Fibroblast of the aortic adventitia (primary cell): ENCODE data around the gene ADK. TPM values are rescaled to one million over a fixed set of nuclear protein-coding genes. Genes with fewer than 3 reads are reported as not detected.

Experiments
- DNase-seq: peaks from one replicate; pipeline ENCODE4 v3.0.0-alpha.2; 2010; ENCODE audit warnings: low read depth
- H3K4me3 ChIP-seq: 2 replicates; pipeline ENCODE4 v1.5.1; 2011; ENCODE audit warnings: low read depth, mild to moderate bottlenecking, control low read depth, low read length, moderate library complexity
- total RNA-seq: library from RNA; depleted of rRNA; stranded (reverse); fragments of >200 nt; gene quantifications from 2 replicates; pipeline ENCODE4 v1.2.3, GENCODE V29; 2012; ENCODE audit warnings: low replicate concordance
- TF ChIP-seq, protein P1 (sequence below): IDR thresholded peaks from 2 replicates; pipeline ENCODE4 v1.5.1; 2011; ENCODE audit warnings: mild to moderate bottlenecking, low read length, control low read depth, inconsistent platforms; ENCODE audit not compliant: insufficient read depth

Gene ADK
- total RNA-seq, 1 donor, result 96.8 TPM

DNA sequence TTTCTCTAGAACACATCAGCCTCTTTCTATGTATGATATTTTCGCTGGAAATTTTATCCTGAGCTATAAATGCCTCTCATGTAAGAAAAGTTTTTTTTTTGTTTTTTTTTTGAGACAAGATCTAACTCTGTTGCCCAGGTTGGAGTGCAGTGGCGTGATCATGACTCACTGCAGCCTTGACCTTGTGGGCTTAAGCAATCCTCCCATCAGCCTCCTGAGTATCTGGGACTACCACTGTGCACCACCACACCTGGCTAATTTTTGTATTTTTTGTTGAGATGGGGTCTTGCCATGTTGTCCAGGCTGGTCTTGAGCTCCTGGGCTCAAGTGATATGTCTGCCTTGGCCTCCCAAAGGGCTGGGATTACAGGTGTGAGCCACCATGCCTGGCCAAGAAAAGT, 80.4 kb downstream of the ADK start:
- peak; percentile 37 for DNase-seq
- TF ChIP-seq, protein P1, sequence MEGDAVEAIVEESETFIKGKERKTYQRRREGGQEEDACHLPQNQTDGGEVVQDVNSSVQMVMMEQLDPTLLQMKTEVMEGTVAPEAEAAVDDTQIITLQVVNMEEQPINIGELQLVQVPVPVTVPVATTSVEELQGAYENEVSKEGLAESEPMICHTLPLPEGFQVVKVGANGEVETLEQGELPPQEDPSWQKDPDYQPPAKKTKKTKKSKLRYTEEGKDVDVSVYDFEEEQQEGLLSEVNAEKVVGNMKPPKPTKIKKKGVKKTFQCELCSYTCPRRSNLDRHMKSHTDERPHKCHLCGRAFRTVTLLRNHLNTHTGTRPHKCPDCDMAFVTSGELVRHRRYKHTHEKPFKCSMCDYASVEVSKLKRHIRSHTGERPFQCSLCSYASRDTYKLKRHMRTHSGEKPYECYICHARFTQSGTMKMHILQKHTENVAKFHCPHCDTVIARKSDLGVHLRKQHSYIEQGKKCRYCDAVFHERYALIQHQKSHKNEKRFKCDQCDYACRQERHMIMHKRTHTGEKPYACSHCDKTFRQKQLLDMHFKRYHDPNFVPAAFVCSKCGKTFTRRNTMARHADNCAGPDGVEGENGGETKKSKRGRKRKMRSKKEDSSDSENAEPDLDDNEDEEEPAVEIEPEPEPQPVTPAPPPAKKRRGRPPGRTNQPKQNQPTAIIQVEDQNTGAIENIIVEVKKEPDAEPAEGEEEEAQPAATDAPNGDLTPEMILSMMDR, result no peak
- H3K4me3 ChIP-seq, result no peak overlapping the region

DNA sequence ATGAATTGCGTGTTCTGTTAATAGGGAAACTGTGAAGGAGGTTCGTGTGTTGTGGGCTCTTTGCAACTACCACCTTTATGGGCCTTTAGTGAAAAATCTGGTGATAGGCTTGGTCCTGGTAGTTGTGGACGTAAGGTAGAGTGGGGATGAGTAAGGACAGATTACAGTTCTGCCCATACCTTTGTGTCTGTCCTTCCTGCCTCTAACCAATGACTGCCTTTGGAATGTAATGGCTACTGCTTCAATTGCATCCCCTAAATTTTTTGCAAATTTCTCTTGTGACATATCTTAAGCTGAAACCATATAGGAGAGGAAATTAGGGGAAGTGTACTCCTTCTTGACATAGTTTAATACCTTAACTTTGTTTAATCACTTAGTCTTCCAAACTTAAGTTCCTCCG, 82.3 kb downstream of the ADK start:
- TF ChIP-seq, protein P1, result no peak
- H3K4me3 ChIP-seq, result no peak overlapping the region
- no peak for DNase-seq

DNA sequence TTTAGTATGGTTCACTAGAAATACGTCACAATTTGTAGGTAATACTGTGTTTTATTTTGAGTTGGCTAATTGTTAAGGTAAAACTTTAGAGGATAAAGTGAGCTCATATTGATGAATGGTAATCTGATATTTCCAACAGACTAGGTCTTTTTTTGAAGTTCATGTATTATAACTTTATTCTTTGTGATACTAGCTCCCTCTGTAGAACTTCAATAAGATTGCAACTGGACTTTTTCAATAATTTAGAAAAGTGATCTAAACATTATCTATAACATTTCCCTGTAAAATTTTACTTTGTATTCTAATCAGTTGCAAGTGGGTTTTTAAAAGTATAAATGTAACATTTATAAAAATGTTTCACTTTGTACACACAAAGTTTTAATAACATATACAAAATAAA, 83.5 kb downstream of the ADK start:
- DNase-seq, result peak; percentile 46
- TF ChIP-seq, protein P1, result peak; percentile 50
- no peak overlapping the region for H3K4me3 ChIP-seq

DNA sequence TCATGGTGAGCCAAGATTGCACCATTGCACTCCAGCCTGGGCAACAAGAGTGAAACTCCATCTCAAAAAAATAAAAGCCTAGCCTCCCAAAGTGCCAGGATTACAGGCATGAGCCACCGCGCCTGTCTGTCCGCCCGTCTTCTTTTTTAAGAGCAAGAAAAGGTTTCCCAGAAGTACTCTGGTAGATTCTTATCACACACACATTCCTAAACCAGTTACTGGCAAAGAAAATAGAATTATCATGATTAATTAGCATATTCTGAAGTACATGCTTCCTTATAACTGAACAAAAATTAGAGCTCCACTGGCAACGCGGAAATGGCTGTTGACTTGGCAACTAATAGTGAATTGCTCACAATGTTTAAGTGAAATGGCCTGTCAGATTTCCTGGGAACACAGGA, 87.0 kb downstream of the ADK start:
- no peak overlapping the region for H3K4me3 ChIP-seq
- DNase-seq, result peak; percentile 65
- TF ChIP-seq, protein P1, result no peak

DNA sequence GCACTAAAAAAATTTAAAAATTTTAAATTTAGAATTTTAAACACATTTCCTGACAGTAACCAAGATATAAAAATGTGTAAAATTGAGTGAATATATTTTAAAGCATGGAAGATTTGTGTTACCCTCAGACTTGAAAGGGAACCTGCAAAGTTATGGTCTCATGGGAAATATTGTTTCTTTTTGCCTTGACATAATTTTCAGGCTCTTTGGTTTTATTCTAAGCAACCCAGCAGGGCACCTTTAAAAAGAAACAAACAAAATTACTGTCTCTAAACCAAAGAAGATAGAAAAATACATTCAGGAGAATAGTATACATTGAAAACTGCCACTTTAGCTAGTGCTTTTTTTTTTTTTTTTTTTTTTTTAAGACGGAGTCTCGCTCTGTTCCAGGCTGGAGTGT, 87.5 kb downstream of the ADK start:
- no peak overlapping the region for H3K4me3 ChIP-seq
- DNase-seq, result no peak
- TF ChIP-seq, protein P1, result no peak

DNA sequence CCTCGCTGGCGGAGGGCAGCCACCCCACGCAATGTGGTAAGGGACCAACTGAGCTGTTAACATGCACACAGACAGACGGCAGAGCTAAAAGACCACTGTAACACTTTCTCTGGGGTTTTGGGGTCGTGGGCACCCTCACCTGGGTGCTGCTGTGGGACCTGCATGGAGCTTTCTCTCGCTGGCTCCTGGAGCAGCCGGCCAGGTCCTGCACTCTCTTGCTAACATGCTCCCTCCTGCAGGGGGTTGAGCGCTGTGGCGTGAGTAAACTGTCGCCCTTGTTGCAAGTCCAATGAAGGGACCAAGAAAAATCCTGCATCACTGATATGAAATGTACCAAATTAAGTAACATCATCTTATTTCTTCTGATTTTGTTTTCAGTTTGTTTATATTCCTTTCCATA, 92.0 kb downstream of the ADK start:
- H3K4me3 ChIP-seq, result no peak overlapping the region
- DNase-seq, result no peak
- TF ChIP-seq, protein P1, result no peak

DNA sequence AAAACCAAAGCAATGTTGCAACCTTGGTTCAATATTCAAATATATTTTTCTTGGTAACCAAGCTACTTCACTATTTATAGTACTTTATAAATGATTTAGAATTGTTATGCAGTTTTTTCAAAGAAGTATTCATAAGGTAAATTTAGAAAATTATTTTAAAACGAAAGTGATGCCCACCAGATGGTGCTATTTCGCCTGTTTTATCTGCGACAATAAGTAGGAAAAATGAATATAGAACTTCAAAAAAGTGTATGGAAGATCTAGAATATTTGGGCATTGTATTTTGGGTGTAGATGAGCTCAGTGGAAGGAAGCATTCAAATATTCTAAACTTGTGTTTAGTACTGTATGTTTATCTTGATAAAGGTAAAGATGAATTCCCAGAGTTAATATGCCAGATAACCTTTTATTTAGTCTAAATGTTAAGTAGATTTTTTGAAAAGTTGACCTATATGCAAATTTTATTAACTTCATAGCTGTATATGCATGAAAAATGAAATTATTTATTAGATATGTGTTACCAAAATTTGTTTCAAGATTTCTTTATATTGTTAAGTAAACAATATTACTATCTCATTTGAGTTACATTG, 93.2 kb downstream of the ADK start:
- H3K4me3 ChIP-seq, result no peak overlapping the region
- TF ChIP-seq, protein P1, result peak; percentile 21
- DNase-seq, result peak; percentile 84
